Stomach (tissue), 9 donors: ENCODE data around the gene CAB39L. TPM values are rescaled to one million over a fixed set of nuclear protein-coding genes. Genes with fewer than 3 reads are reported as not detected.

Source experiments
- DNase-seq, 2 donors: peaks; one replicate each; pipeline versions ENCODE4 v3.0.0 to v3.0.0-alpha.2; 2013 to 2019
- H3K27ac ChIP-seq, 5 donors: fragments of 200-600 bp in 4 of 5; sonication (generic) in 4 of 5; one replicate each; pipeline ENCODE4 v1.5.1; 2013 to 2019; ENCODE audit warnings: mild to moderate bottlenecking in 1 of 5, moderate library complexity in 1 of 5
- H3K27me3 ChIP-seq, 3 donors: fragments of 200-600 bp; sonication (generic); one replicate each; pipeline ENCODE4 v1.5.1; 2017 to 2019; ENCODE audit warnings: mixed run types in 1 of 3
- H3K36me3 ChIP-seq, 4 donors: fragments of 200-600 bp; sonication (generic); 1 replicate in 3 of 4; 2 replicates in 1 of 4; pipeline ENCODE4 v1.5.1; 2016 to 2019
- H3K4me1 ChIP-seq, 4 donors: fragments of 200-600 bp; sonication (generic); one replicate each; pipeline ENCODE4 v1.5.1; 2016 to 2019
- H3K4me3 ChIP-seq, 4 donors: fragments of 200-600 bp; sonication (generic) in 3 of 4; one replicate each; pipeline ENCODE4 v1.5.1; 2016 to 2019; ENCODE audit warnings: mild to moderate bottlenecking in 1 of 4
- H3K9me3 ChIP-seq, 4 donors: fragments of 200-600 bp; sonication (generic); one replicate each; pipeline ENCODE4 v1.5.1; 2016 to 2019
- EP300 ChIP-seq: sonication (generic); formaldehyde crosslinking; IDR thresholded peaks from one replicate; pipeline ENCODE4 v1.6.1; 2017; ENCODE audit warnings: antibody characterized with exemption
- POLR2A ChIP-seq, 4 donors: fragments of 450-650 bp; IDR thresholded peaks; one replicate each; pipeline ENCODE4 v1.6.1; 2016; ENCODE audit warnings: antibody characterized with exemption in 4 of 4, control low read depth in 2 of 4, mild to moderate bottlenecking in 1 of 4, moderate library complexity in 1 of 4
- POLR2AphosphoS5 ChIP-seq, 3 donors: sonication (generic); formaldehyde crosslinking; IDR thresholded peaks; one replicate each; pipeline ENCODE4 v1.6.1; 2016; ENCODE audit warnings: antibody characterized with exemption in 3 of 3
- WGBS, 5 donors: extraction: QIAGEN DNeasy Blood & Tissue Kit in 3 of 5; methylation state at CpG; one replicate each; pipeline versions ENCODE4 v1.1.5 to v1.1.7; 2013 to 2018; 5-methylcytosine and 5-hydroxymethylcytosine counted together
- intact Hi-C: fragments of 100-400 bp; cut with DNase I; formaldehyde crosslinking; loops from one replicate; pipeline ENCODE4 v1.15.1; 2023; ENCODE audit warnings: low total_unique reads
- polyA plus RNA-seq, 3 donors: library from polyadenylated mRNA; stranded (reverse); fragments of 200-250 nt; gene quantifications; one replicate each; pipeline ENCODE4 v1.2.3, GENCODE V29; 2013
- total RNA-seq, 5 donors: library from RNA; depleted of rRNA; stranded (reverse); fragments of >200 nt; gene quantifications; one replicate each; pipeline versions ENCODE4 v1.1.0 to v1.2.3, GENCODE V29; 2014 to 2016
- TF ChIP-seq, protein P1 (sequence below), 7 experiments: fragments of 450-650 bp in 4 of 7; fragments of 200-600 bp in 3 of 7; sonication (generic) in 3 of 7; IDR thresholded peaks; one replicate each; pipeline ENCODE4 v1.5.1; 2016 to 2019; ENCODE audit warnings: antibody characterized with exemption in 7 of 7, control low read depth in 2 of 7, mild to moderate bottlenecking in 1 of 7
- donor health status: healthy with polysubstance abuse.
- donor health status: Bipolar disorder and iron deficiency.
- donor health status: healthy.

CAB39L gene
- total and polyA plus RNA-seq, 8 donors, result 11.4 to 61.6 (median 33.0) TPM

DNA sequence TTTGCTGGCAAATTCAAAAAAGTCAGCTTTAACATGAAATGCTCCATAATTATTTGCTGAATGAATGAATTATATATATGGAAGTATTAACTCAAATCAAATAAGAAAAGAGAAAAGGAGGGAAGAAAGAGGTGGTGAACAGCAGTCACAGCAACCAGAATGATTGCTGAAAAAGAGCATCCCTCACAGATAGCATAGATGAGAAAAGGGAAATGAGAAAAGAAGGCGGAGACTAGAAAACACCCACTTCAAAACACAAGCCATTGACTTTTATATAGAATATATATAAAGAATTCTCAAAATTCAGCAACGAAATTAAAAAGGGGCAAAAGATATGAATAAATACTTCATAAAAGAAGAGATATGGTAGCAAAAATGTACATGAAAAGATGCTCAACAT is 75.2 kb downstream of the CAB39L start:
- no peak overlapping the region for H3K4me3 ChIP-seq
- H3K9me3 ChIP-seq, result peaks cover 0 to 7% (median 5%) of the 10 kb centered on the region in 4 donors
- no peak for TF ChIP-seq EP300
- no peak for TF ChIP-seq POLR2A (IDR thresholded peaks at IDR 0.05)
- TF ChIP-seq POLR2AphosphoS5 (IDR thresholded peaks at IDR 0.05), result no peak
- TF ChIP-seq, protein P1, sequence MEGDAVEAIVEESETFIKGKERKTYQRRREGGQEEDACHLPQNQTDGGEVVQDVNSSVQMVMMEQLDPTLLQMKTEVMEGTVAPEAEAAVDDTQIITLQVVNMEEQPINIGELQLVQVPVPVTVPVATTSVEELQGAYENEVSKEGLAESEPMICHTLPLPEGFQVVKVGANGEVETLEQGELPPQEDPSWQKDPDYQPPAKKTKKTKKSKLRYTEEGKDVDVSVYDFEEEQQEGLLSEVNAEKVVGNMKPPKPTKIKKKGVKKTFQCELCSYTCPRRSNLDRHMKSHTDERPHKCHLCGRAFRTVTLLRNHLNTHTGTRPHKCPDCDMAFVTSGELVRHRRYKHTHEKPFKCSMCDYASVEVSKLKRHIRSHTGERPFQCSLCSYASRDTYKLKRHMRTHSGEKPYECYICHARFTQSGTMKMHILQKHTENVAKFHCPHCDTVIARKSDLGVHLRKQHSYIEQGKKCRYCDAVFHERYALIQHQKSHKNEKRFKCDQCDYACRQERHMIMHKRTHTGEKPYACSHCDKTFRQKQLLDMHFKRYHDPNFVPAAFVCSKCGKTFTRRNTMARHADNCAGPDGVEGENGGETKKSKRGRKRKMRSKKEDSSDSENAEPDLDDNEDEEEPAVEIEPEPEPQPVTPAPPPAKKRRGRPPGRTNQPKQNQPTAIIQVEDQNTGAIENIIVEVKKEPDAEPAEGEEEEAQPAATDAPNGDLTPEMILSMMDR (IDR thresholded peaks at IDR 0.05), result no peak
- H3K27me3 ChIP-seq, result no peaks in the 10 kb centered on the region
- peaks cover 11 to 58% (median 35%) of the 10 kb centered on the region in 4 donors for H3K4me1 ChIP-seq
- peak overlapping the region in 2 of 5 donors; percentile 15 to 53 for H3K27ac ChIP-seq
- 85 to 87% (median 86%) methylated on average over 2 of the region's 2 CpGs for WGBS, 5 donors
- intact Hi-C loops, result no loop called here
- DNase-seq, result no peak
- H3K36me3 ChIP-seq, result no peaks in the 10 kb centered on the region

DNA sequence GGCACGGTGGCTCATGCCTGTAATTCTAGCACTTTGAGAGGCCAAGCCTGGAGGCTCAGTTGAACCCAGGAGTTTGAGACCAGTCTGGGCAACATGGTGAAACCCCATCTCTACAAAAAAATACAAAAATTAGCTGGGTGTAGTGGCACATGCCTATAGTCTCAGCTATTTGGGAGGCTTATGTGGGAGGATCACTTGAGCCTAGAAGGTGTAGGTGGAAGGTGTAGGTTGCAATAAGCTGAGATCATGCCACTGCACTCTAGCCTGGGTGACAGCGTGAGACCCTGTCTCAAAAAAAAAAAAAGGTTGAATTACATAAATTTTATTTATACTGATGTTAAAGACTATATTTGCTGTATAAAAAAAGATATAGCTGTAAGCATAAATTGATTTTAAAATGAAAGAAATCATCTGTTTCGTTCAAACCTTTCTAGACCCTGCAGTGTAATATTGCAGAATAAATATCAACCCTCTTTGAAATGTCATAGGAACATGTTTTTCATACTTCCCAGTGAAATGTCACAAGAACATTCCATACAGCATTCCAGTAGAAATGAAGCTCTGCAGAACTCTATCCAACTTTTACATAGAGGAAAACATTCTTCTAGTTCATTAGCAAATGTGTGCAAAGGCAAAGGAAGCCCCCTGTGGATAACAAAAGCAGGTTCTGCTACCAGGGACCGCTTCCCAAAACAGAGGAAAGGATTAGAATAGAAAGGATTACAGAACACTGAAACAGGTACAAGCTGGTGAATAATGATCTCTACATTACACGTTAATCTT is 76.0 kb downstream of the CAB39L start:
- DNase-seq, result peak in 1 of 2 donors; percentile 24
- intact Hi-C loops, result no loop called here
- H3K36me3 ChIP-seq, result no peaks in the 10 kb centered on the region
- WGBS, 5 donors, result 51 to 63% (median 57%) methylated on average over 5 of the region's 5 CpGs
- H3K27me3 ChIP-seq, result no peaks in the 10 kb centered on the region
- H3K4me3 ChIP-seq, result peak overlapping the region in 1 of 4 donors; percentile 2
- peaks cover 0 to 11% (median 5%) of the 10 kb centered on the region in 4 donors for H3K9me3 ChIP-seq
- H3K27ac ChIP-seq, result peak overlapping the region in 4 of 5 donors; percentile 6 to 53 (median 20)
- peaks cover 11 to 50% (median 31%) of the 10 kb centered on the region in 4 donors for H3K4me1 ChIP-seq
- TF ChIP-seq EP300 (no peak), POLR2A (IDR thresholded peaks at IDR 0.05) (no peak), POLR2AphosphoS5 (IDR thresholded peaks at IDR 0.05) (no peak)
- TF ChIP-seq, protein P1 (IDR thresholded peaks at IDR 0.05), result no peak

DNA sequence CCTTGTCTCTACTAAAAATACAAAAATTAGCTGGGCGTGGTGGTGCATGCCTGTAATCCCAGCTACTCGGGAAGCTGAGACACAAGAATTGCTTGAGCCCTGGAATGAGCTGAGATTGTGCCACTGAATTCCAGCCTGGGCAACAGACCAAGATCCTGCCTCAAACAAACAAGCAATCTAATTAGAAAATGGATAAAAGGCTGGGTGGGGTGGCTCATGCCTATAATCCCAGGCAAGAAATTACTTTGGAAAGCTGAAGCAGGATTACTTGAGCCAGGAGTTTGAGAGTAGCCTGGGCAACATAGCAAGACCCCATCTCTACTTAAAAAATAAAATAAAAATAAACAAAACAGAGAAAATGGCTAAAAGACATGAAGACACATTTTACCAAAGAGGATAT is 77.0 kb downstream of the CAB39L start:
- peak overlapping the region in 2 of 5 donors; percentile 22 to 53 for H3K27ac ChIP-seq
- WGBS, 5 donors, result 57 to 65% (median 60%) methylated on average over 2 of the region's 2 CpGs
- TF ChIP-seq POLR2AphosphoS5 (IDR thresholded peaks at IDR 0.05), result no peak
- peak in 1 of 2 donors; percentile 51 for DNase-seq
- no peaks in the 10 kb centered on the region for H3K36me3 ChIP-seq
- peaks cover 0 to 11% (median 5%) of the 10 kb centered on the region in 4 donors for H3K9me3 ChIP-seq
- no peak overlapping the region for H3K4me3 ChIP-seq
- H3K4me1 ChIP-seq, result peaks cover 6 to 40% (median 22%) of the 10 kb centered on the region in 4 donors
- intact Hi-C loops, result no loop called here
- no peaks in the 10 kb centered on the region for H3K27me3 ChIP-seq

DNA sequence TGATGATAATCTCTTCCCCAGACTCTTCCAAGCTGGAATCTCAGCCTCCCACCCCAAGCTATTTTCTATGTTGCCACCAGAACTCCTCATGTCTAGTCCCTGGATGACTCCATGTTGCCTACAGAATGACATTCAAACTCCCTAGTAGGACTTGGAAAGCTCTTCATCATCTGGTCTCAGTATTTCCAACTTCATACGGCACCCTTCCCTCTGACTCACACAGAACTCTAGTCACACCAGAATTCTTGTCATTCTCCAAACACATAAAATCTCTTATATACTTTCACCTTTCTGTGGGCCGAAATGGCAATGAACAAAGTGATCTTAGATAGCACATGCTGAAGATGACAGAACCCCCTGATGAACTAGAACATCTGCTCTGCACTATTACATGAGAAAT is 86.2 kb downstream of the CAB39L start:
- no peak for DNase-seq
- H3K27ac ChIP-seq, result peak overlapping the region in 2 of 5 donors; percentile 68 to 78
- intact Hi-C loops, result no loop called here
- H3K36me3 ChIP-seq, result peaks cover 0 to 47% (median 22%) of the 10 kb centered on the region in 4 donors
- no peak overlapping the region for H3K4me3 ChIP-seq
- peaks cover 0 to 7% (median 3%) of the 10 kb centered on the region in 4 donors for H3K9me3 ChIP-seq
- peaks cover 0 to 11% (median 2%) of the 10 kb centered on the region in 4 donors for H3K4me1 ChIP-seq
- TF ChIP-seq POLR2AphosphoS5 (IDR thresholded peaks at IDR 0.05), result no peak
- no peak for TF ChIP-seq POLR2A (IDR thresholded peaks at IDR 0.05)
- TF ChIP-seq, protein P1 (IDR thresholded peaks at IDR 0.05), result no peak
- no peak for TF ChIP-seq EP300
- 78 to 85% (median 82%) methylated on average over 2 of the region's 2 CpGs for WGBS, 5 donors
- H3K27me3 ChIP-seq, result no peaks in the 10 kb centered on the region
